ENCODE measurements around the gene CYFIP1. TPM values are rescaled to one million over a fixed set of nuclear protein-coding genes. Genes with fewer than 3 reads are reported as not detected.

Gene CYFIP1
- total and polyA plus RNA-seq, 10 of the 15 experiments (the other 5 are each of a cell fraction or from before 2014, with no cell fraction given): 3.5 to 46.2 (median 28.3) TPM

DNA sequence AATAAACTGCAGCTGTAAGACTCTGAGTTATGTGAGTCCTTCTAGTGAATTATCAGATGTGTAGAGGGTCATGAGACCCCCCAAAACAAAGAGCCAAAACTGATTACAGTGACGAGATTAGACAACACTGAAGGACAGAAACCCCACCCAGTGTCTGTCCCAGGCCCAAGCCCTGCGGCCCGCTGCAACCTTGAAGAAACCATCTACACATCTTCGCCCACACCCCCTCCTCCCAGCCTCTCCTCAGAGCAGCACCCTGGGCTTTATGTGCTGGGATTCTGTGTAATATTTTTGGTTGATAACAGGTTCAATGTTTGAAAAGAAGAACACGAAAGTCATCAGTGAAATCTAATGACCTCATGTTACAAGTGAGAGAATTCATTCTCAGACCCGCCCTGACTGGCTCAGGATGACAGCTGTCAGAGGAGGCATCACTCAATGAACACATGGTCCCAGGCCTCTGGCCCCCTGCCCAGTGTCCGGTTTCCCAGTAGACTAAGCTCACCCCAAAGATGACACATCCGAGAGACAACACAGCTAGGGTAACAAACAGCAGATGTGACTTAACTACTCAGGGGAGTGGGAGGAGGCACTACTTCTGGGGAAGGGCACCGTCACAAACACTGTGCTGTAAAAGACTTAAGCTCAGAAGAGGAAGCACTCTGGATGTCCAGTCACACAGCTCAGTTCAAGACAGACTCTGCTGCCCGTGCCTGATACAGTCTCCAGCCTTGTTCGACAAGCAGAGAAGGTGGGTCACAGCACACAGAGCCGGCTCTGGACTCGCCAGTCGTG, 92.8 kb downstream of the CYFIP1 start (continued):
- no peak for TF ChIP-seq ESRRA (IDR thresholded peaks at IDR 0.05; ENCODE audit: low read length)

DNA sequence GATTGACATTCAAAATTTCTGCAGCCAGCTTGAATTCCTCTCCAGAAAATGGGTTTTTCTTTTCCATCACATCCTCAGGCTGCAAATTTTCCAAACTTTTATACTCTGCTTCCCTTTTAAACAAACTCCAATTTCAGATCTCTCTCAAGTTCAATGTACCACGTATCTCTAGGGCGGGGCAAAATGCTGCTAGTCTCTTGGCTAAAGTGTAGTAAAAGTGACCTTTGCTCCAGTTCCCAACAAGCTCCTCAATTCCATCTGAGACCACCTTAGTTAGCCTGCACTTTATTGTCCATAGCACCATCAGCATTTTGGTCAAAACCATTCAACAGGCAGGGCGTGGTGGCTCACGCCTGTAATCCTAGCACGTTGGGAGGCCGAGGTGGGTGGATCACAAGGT, 95.0 kb downstream of the CYFIP1 start:
- ChIA-PET POLR2A (interaction anchor here (0.6 kb wide), 1 partner anchor 102 kb away, joined by 5 read pairs; no protein-coding TSS in a partner anchor), SMC1A (ENCODE audit: uncharacterized antibody, unreplicated experiment) (no interaction called here), CTCF (interaction anchor here (1.2 kb wide), 1 partner anchor 29 kb away, joined by 3 read pairs; no protein-coding TSS in a partner anchor), RAD21 (ENCODE audit: unreplicated experiment) (no interaction called here)
- Histone ChIP-seq H3K79me2 (ENCODE audit: control insufficient read depth, insufficient read depth, low read length) (no peaks in the 10 kb centered on the region), H3K27me3 (replicated peaks in 1 of 2; ENCODE audit: control insufficient read depth in 2 of 2, insufficient read depth in 2 of 2, low read length in 1 of 2) (no peaks in the 10 kb centered on the region), H2AFZ (ENCODE audit: control insufficient read depth, low read depth, low read length) (no peak overlapping the region), H3K4me3 (no peak overlapping the region), H3K4me2 (ENCODE audit: control insufficient read depth, insufficient read depth) (no peak overlapping the region), H3K9ac (ENCODE audit: control insufficient read depth, insufficient read depth, low read length) (no peak overlapping the region), H3K9me3 (replicated peaks; ENCODE audit: control insufficient read depth, insufficient read depth, low read length) (no peaks in the 10 kb centered on the region), H4K20me1 (ENCODE audit: control insufficient read depth, insufficient read depth) (no peaks in the 10 kb centered on the region), H3K36me3 (ENCODE audit: control insufficient read depth in 2 of 2, insufficient read depth in 2 of 2, low read length in 1 of 2) (peaks cover 4 to 10% of the 10 kb centered on the region in 2 experiments; a peak in 3 of 4 replicates), H3K4me1 (ENCODE audit: control insufficient read depth, insufficient read depth, low read length) (no peaks in the 10 kb centered on the region), H3K27ac (ENCODE audit: control insufficient read depth, insufficient read depth) (no peak overlapping the region)
- in situ Hi-C loops (cut with MboI): no loop called here
- WGBS (ENCODE audit: insufficient coverage, insufficient replicate concordance, low lambda C conversion rate, missing lambda C conversion rate): 97% methylated on average over 6 of the region's 6 CpGs
- FAIRE-seq: no peak
- no peak for TF ChIP-seq IRF4 (IDR thresholded peaks at IDR 0.05; ENCODE audit: low read depth, low read length)
- TF ChIP-seq, protein P1, sequence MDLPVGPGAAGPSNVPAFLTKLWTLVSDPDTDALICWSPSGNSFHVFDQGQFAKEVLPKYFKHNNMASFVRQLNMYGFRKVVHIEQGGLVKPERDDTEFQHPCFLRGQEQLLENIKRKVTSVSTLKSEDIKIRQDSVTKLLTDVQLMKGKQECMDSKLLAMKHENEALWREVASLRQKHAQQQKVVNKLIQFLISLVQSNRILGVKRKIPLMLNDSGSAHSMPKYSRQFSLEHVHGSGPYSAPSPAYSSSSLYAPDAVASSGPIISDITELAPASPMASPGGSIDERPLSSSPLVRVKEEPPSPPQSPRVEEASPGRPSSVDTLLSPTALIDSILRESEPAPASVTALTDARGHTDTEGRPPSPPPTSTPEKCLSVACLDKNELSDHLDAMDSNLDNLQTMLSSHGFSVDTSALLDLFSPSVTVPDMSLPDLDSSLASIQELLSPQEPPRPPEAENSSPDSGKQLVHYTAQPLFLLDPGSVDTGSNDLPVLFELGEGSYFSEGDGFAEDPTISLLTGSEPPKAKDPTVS (IDR thresholded peaks at IDR 0.05; ENCODE audit: low read depth, low read length): no peak
- TF ChIP-seq RB1 (IDR thresholded peaks at IDR 0.05; ENCODE audit: borderline replicate concordance): no peak
- TF ChIP-seq NFIC (IDR thresholded peaks at IDR 0.05; ENCODE audit: low read depth, low read length): no peak
- TF ChIP-seq, protein P2, sequence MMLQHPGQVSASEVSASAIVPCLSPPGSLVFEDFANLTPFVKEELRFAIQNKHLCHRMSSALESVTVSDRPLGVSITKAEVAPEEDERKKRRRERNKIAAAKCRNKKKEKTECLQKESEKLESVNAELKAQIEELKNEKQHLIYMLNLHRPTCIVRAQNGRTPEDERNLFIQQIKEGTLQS (IDR thresholded peaks at IDR 0.05; ENCODE audit: borderline replicate concordance, extremely low read depth, low read depth, low read length): no peak
- no peak for TF ChIP-seq NFYB (IDR thresholded peaks at IDR 0.05; ENCODE audit: insufficient read depth, low read depth, low read length)
- no peak for TF ChIP-seq SP1 (IDR thresholded peaks at IDR 0.05; ENCODE audit: low read depth, low read length)
- TF ChIP-seq, protein P3, sequence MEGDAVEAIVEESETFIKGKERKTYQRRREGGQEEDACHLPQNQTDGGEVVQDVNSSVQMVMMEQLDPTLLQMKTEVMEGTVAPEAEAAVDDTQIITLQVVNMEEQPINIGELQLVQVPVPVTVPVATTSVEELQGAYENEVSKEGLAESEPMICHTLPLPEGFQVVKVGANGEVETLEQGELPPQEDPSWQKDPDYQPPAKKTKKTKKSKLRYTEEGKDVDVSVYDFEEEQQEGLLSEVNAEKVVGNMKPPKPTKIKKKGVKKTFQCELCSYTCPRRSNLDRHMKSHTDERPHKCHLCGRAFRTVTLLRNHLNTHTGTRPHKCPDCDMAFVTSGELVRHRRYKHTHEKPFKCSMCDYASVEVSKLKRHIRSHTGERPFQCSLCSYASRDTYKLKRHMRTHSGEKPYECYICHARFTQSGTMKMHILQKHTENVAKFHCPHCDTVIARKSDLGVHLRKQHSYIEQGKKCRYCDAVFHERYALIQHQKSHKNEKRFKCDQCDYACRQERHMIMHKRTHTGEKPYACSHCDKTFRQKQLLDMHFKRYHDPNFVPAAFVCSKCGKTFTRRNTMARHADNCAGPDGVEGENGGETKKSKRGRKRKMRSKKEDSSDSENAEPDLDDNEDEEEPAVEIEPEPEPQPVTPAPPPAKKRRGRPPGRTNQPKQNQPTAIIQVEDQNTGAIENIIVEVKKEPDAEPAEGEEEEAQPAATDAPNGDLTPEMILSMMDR (IDR thresholded peaks at IDR 0.05 in 2 of 3, conservative IDR thresholded peaks at IDR 0.05 in 1 of 3; ENCODE audit: control insufficient read depth in 2 of 3, extremely low read depth in 1 of 3, insufficient read depth in 1 of 3, low read depth in 3 of 3, low read length in 3 of 3): no peak
- TF ChIP-seq, protein P4, sequence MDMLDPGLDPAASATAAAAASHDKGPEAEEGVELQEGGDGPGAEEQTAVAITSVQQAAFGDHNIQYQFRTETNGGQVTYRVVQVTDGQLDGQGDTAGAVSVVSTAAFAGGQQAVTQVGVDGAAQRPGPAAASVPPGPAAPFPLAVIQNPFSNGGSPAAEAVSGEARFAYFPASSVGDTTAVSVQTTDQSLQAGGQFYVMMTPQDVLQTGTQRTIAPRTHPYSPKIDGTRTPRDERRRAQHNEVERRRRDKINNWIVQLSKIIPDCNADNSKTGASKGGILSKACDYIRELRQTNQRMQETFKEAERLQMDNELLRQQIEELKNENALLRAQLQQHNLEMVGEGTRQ (IDR thresholded peaks at IDR 0.05; ENCODE audit: borderline replicate concordance, low read depth, low read length): no peak
- no peak for TF ChIP-seq ASH2L (IDR thresholded peaks at IDR 0.05; ENCODE audit: borderline replicate concordance, low read depth)
- TF ChIP-seq TAF1 (IDR thresholded peaks at IDR 0.05; ENCODE audit: borderline replicate concordance, low read depth, low read length): no peak
- TF ChIP-seq IKZF1 (conservative IDR thresholded peaks at IDR 0.05): no peak
- no peak for TF ChIP-seq CREB1 (IDR thresholded peaks at IDR 0.05; ENCODE audit: low read depth)
- TF ChIP-seq CHD4 (IDR thresholded peaks at IDR 0.05): no peak
- TF ChIP-seq POU2F2 (IDR thresholded peaks at IDR 0.05; ENCODE audit: borderline replicate concordance, low read depth, low read length): no peak
- TF ChIP-seq, protein P5, sequence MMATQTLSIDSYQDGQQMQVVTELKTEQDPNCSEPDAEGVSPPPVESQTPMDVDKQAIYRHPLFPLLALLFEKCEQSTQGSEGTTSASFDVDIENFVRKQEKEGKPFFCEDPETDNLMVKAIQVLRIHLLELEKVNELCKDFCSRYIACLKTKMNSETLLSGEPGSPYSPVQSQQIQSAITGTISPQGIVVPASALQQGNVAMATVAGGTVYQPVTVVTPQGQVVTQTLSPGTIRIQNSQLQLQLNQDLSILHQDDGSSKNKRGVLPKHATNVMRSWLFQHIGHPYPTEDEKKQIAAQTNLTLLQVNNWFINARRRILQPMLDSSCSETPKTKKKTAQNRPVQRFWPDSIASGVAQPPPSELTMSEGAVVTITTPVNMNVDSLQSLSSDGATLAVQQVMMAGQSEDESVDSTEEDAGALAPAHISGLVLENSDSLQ (IDR thresholded peaks at IDR 0.05): no peak
- intact Hi-C loops (cut with micrococcal nuclease; ENCODE audit: unreplicated experiment): no loop called here
- no peak for DNase-seq (ENCODE audit: low read depth, low spot score)
- no peak for ATAC-seq
- BruUV-seq (replicated peaks): no TSS peak

All from GM12878 (cell line).